Lower leg skin (tissue), 4 donors: Measurements from ENCODE around the gene ARRDC3. TPM values are rescaled to one million over a fixed set of nuclear protein-coding genes. Genes with fewer than 3 reads are reported as not detected.
"Not testable (repeated sequence)": the region's sequence is repeated elsewhere in the genome, so short reads cannot be mapped to it uniquely, and the experiment has no call there.

ENCODE experiments used
- DNase-seq, 2 donors: peaks; one replicate each; pipeline ENCODE4 v3.0.0-alpha.2; 2019; ENCODE audit warnings: low spot score in 2 of 2
- H3K4me3 ChIP-seq: fragments of 200-600 bp; sonication (generic); 2 replicates; pipeline ENCODE4 v1.5.1; 2017; ENCODE audit warnings: mild to moderate bottlenecking, low read depth; ENCODE audit not compliant: poor library complexity, severe bottlenecking
- CTCF ChIP-seq, 3 donors: fragments of 450-650 bp; IDR thresholded peaks; one replicate each; pipeline ENCODE4 v1.5.1; 2016; ENCODE audit warnings: antibody characterized with exemption in 3 of 3, mild to moderate bottlenecking in 3 of 3, moderate library complexity in 2 of 3
- POLR2A ChIP-seq, 2 donors: fragments of 450-650 bp; IDR thresholded peaks; one replicate each; pipeline ENCODE4 v1.6.1; 2016 to 2017; ENCODE audit warnings: antibody characterized with exemption in 2 of 2, mild to moderate bottlenecking in 1 of 2, moderate library complexity in 1 of 2
- WGBS, 2 donors: methylation state at CpG; one replicate each; pipeline ENCODE4 v1.1.5; 2018; 5-methylcytosine and 5-hydroxymethylcytosine counted together
- intact Hi-C: fragments of 100-400 bp; cut with DNase I; formaldehyde crosslinking; loops from one replicate; pipeline ENCODE4 v1.15.0; 2023; ENCODE audit warnings: low total_unique reads
- total RNA-seq, 4 donors: library from RNA; depleted of rRNA; stranded (reverse); fragments of >200 nt; gene quantifications; one replicate each; pipeline ENCODE4 v1.1.0, GENCODE V29; 2016

Gene ARRDC3
- total RNA-seq, 4 donors from 2014 or later: 67.1 to 119 (median 76.1) TPM

GRCh38 chr5:91329283-91329682, 53.8 kb downstream of the ARRDC3 start:
- intact Hi-C loops: no loop called here
- TF ChIP-seq CTCF (IDR thresholded peaks at IDR 0.05): no peak
- TF ChIP-seq POLR2A (IDR thresholded peaks at IDR 0.05): no peak
- WGBS, 2 donors: 79 to 90% methylated on average over 1 of the region's 1 CpG
- DNase-seq: no peak
- no peak overlapping the region for H3K4me3 ChIP-seq

GRCh38 chr5:91328743-91329142, 54.4 kb downstream of the ARRDC3 start:
- no peak for DNase-seq
- TF ChIP-seq POLR2A (IDR thresholded peaks at IDR 0.05): no peak
- no peak for TF ChIP-seq CTCF (IDR thresholded peaks at IDR 0.05)
- intact Hi-C loops: no loop called here
- WGBS, 2 donors: 79 to 82% methylated on average over 4 of the region's 4 CpGs
- H3K4me3 ChIP-seq: no peak overlapping the region

- DNase-seq, intact Hi-C loops, H3K4me3 ChIP-seq: not testable (repeated sequence)
- 90 to 93% methylated on average over 4 of the region's 4 CpGs for WGBS, 2 donors
Observed at GRCh38 chr5:91322981-91323380, 60.1 kb downstream of the ARRDC3 start.

GRCh38 chr5:91319667-91320066, 63.5 kb downstream of the ARRDC3 start:
- no peak for DNase-seq
- H3K4me3 ChIP-seq: no peak overlapping the region
- WGBS, 2 donors: 95 to 97% methylated on average over 2 of the region's 2 CpGs
- no peak for TF ChIP-seq POLR2A (IDR thresholded peaks at IDR 0.05)
- TF ChIP-seq CTCF (IDR thresholded peaks at IDR 0.05): no peak
- intact Hi-C loops: no loop called here

- H3K4me3 ChIP-seq: no peak overlapping the region
- TF ChIP-seq CTCF (IDR thresholded peaks at IDR 0.05) (no peak), POLR2A (IDR thresholded peaks at IDR 0.05) (no peak)
- 88 to 93% methylated on average over 9 of the region's 9 CpGs for WGBS, 2 donors
- no peak for DNase-seq
- intact Hi-C loops: no loop called here
Observed at GRCh38 chr5:91318724-91319123, 64.4 kb downstream of the ARRDC3 start.
